Prostate gland (tissue), 2 donors: ENCODE measurements around the gene PM20D1.

Experiments
- POLR2A ChIP-seq: fragments of 450-650 bp; IDR thresholded peaks from one replicate; pipeline ENCODE4 v1.6.1; 2016; ENCODE audit warnings: antibody characterized with exemption, mild to moderate bottlenecking
- TF ChIP-seq, protein P1 (sequence below), 4 experiments: fragments of 200-600 bp in 2 of 4; fragments of 450-650 bp in 2 of 4; sonication (generic) in 2 of 4; IDR thresholded peaks; 1 replicate in 3 of 4; 2 replicates in 1 of 4; pipeline ENCODE4 v1.5.1; 2016 to 2019; ENCODE audit warnings: antibody characterized with exemption in 4 of 4, mild to moderate bottlenecking in 2 of 4, moderate library complexity in 2 of 4

DNA sequence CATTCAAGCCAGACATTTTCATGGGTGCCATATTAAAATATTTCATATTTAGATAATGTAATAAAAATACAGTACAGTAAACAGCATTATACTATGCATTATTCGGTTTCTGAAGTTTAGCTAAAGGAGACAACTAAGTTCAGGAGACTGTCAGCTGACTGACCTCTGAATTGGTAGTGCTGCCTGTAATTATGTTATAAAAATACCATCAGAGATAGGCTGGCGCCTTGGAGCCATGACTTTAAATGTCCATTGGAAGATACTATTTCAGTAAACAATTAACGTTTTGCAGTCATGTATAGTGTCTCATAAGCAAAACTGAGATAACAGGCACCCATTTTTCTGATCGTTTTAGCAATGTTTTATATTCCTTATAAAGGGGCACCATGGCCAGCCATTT, 63.3 kb downstream of the PM20D1 start:
- TF ChIP-seq, protein P1, sequence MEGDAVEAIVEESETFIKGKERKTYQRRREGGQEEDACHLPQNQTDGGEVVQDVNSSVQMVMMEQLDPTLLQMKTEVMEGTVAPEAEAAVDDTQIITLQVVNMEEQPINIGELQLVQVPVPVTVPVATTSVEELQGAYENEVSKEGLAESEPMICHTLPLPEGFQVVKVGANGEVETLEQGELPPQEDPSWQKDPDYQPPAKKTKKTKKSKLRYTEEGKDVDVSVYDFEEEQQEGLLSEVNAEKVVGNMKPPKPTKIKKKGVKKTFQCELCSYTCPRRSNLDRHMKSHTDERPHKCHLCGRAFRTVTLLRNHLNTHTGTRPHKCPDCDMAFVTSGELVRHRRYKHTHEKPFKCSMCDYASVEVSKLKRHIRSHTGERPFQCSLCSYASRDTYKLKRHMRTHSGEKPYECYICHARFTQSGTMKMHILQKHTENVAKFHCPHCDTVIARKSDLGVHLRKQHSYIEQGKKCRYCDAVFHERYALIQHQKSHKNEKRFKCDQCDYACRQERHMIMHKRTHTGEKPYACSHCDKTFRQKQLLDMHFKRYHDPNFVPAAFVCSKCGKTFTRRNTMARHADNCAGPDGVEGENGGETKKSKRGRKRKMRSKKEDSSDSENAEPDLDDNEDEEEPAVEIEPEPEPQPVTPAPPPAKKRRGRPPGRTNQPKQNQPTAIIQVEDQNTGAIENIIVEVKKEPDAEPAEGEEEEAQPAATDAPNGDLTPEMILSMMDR (IDR thresholded peaks at IDR 0.05) = no peak
- no peak for TF ChIP-seq POLR2A
